GM21390 (cell line): ENCODE data around the gene BHLHA15.

Experiments
- ATAC-seq: cut with Tn5 transposase; IDR thresholded peaks from one replicate; pipeline ENCODE4 v1.9.1; 2021; ENCODE audit not compliant: unreplicated experiment

The BHLHA15 gene

GRCh38 chr7:98223351-98223897 lies 12.2 kb downstream of the BHLHA15 start:
- no peak for ATAC-seq

- ATAC-seq: no peak
These were observed 12.9 kb downstream of the BHLHA15 start for GRCh38 chr7:98223898-98224700.

- no peak for ATAC-seq
These were observed 13.5 kb downstream of the BHLHA15 start for GRCh38 chr7:98224701-98225181.

- no peak for ATAC-seq
These were observed 14.8 kb downstream of the BHLHA15 start for GRCh38 chr7:98225913-98226614.

GRCh38 chr7:98227939-98228338 lies 16.7 kb downstream of the BHLHA15 start:
- ATAC-seq: no peak

GRCh38 chr7:98228801-98229200 lies 17.6 kb downstream of the BHLHA15 start:
- ATAC-seq: no peak

- ATAC-seq: no peak
These were observed 18.2 kb downstream of the BHLHA15 start for GRCh38 chr7:98229441-98229840.

- no peak for ATAC-seq
These were observed 18.9 kb downstream of the BHLHA15 start for GRCh38 chr7:98229991-98230745.

- no peak for ATAC-seq
These were observed 19.7 kb downstream of the BHLHA15 start for GRCh38 chr7:98230746-98231471.

- no peak for ATAC-seq
These were observed 20.4 kb downstream of the BHLHA15 start for GRCh38 chr7:98231493-98232262.

GRCh38 chr7:98232263-98232585 lies 21.0 kb downstream of the BHLHA15 start:
- no peak for ATAC-seq

GRCh38 chr7:98232799-98233198 lies 21.6 kb downstream of the BHLHA15 start:
- ATAC-seq: no peak

- no peak for ATAC-seq
These were observed 22.2 kb downstream of the BHLHA15 start for GRCh38 chr7:98233219-98234070.

- ATAC-seq: no peak
These were observed 23.3 kb downstream of the BHLHA15 start for GRCh38 chr7:98234429-98235147.

GRCh38 chr7:98235901-98236300 lies 24.7 kb downstream of the BHLHA15 start:
- ATAC-seq: no peak

- no peak for ATAC-seq
These were observed 25.3 kb downstream of the BHLHA15 start for GRCh38 chr7:98236355-98237185.

GRCh38 chr7:98238076-98238475 lies 26.8 kb downstream of the BHLHA15 start:
- no peak for ATAC-seq

- ATAC-seq: no peak
These were observed 27.7 kb downstream of the BHLHA15 start for GRCh38 chr7:98238976-98239375.
